GM18526 (cell line): ENCODE measurements around the gene GFI1B.

Experiments used
- POLR2A ChIP-seq: IDR thresholded peaks from 3 replicates; pipeline ENCODE4 v1.6.1; 2011; ENCODE audit not compliant: insufficient read length; ENCODE audit errors: extremely low read depth

Gene GFI1B

DNA sequence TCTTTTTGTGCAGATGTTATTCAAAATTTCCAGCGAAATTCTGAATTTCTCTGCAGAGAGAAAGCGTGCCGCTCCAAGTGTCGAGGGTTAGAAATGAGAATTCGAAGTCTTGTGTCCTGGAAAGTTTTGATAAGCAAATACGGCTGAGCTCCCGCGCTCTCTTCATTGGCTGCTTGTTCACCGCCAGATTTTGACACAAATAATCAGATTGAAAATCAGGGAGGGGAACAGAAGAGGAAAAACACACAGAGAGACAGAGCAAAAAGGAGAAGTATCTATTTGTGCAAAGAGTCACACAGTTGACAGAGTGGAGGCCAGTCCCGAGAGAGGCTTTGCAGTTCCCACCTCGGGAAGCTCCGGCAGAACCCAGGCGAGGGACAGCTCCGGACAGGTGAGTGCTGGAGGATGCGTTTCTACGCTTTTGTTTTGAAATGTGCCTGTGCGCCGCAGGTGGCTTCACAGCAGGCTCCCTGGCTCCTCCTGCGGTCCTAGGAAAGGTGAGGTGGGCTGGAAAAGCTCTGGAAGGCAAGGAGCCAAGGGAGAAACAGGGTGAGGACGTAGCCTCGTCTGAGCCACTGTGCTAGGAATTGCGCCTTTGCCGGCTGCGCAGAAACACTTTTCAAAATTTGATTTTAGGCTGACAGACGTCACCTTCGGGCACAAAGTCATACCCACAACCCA, at the start of gene GFI1B:
Gene GFI1B, plus strand, starts transcription at position 244 of the 681 bp plus-strand sequence. CDS start 7,985 bp downstream, outside the sequence.
- no peak for TF ChIP-seq POLR2A

DNA sequence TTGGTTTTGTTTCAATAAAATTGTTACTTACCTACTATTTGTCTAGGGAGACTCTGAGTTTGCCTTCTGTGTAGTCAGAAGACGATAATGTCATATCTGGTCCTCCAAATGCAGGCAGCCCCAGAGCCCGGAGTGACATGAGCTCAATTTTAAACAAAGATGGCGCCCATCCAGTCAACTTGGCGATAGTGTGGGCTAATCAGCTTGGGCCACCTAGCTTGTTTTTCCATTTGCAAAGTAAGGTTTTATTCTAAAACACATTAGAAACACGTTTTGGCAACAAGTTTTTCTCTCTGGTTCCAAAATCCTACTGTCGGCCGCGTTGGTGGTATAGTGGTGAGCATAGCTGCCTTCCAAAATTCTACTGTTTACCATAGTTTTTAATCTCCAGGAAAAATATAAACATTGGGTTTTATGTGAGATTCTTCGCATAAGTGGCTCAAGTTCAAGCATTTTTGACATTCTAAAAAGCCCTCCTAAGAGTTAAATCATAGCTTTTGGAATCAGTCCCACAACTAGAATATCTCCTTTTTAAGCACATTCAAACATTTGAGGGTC, 47.2 kb upstream of the GFI1B start:
- no peak for TF ChIP-seq POLR2A

DNA sequence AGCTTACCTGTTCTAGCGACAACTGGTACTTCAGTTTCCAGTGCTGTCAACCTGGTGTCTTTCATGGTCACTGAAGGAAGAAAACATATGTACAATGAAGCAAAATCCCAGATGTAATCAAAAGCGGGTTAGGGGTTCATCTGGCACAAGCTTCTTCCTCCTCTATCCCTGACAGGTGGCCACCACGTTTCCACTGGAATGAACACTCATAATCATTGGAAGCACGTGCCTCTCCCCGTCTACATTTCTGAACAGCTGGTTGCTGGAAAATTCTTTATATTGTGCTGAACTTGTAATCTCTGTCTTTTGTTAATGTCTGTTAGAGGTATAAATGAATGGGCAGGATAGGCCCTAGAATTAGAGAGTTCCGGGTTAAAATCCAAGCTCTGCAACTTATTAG, 43.5 kb upstream of the GFI1B start:
- no peak for TF ChIP-seq POLR2A

DNA sequence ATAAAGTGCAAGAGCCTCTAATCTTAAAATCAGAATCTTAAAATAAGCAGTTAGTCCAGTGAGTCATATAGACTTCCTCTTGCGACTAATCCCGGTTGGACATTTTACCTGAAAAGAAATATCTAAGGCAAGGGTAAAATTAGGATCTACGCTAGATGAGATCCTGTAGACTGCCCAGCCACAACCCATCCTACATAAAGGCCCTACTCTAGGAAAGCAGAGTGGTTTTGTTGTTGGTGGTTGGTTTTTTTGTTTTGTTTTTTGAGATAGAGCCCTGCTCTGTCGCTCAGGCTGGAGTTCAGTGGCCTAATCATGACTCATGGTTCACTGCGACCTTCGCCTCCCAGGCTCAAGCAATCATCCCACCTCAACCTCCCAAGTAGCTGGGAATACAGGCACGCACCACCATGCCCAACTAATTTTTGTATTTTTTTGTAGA, 41.0 kb upstream of the GFI1B start:
- TF ChIP-seq POLR2A, result no peak

DNA sequence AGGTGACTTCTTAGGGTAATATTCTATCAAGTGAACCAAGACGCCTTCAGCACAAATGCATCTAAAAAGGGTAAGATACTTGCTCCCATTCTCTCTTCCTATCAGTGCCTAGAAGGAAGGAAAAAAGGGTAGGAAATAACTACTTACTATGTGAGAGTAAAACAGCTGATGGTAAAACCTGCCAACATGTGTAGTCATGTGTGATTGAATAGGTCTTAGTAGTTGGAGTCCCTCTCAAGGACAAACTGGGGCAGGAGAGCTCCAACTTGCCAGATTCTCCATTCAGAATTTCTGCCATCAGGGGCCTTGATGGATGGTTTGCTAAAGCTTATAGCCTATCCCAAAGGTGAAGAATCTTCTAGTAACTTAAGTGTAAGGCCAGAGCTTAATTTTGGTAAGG, 39.3 kb upstream of the GFI1B start:
- TF ChIP-seq POLR2A, result no peak

DNA sequence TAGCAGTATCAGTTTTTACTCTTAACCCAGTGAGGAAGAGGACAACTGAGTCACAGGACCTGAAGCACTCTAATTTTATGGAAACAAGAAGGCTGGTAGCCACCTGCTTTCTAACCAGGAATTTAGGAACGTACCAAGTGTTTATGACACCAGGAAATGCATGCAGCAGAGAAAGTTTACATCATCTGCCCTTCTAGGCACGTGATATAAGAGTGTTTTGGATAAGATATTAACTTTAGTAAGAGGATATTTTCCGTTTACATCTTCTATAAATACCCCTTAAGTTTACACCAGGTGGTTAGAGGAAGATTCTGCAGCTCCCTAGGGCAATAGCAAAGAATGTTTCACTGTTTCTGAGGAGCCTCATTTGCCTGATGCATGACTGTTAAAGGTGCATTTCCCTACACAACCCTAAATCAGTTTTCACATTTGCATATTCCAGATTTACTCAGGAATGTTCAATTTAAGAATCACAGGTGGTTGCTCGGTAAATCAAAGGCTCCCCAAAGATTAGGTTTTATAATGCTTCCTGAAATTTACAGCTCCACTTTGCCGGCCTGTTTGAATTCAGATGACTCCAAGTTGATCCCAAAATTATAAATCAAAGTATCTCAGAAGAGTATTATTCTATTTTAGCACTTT, 35.8 kb upstream of the GFI1B start:
- no peak for TF ChIP-seq POLR2A

DNA sequence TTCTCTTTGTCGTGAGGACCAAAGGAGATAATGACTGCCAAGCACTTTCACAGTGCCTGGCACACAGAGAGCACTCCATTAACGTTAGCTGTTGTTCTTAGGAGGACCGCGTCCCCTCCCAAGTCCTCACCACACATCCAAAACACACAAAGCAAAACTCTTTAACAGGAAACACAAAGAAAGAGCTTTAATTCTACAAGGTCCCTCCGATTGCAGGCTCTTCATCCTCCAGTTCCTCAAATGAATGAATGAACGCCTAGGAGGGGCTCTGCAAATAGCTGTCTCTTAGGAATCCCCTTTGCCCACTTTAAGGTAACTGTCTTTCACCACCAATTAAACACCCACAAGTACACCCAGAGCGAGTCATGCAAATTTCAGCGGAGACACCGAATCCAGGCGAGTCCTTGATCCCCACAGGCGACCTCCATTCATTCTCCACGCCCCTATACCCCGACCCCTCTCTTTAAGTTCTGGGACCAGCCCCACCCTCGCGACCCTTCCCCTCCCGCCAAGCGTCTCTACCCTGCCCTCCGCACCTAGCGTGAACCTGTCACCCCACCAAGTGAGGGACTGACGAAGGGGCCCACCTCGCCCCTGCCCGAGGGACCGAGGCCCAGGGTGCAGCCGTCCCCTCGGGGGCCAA, 34.7 kb upstream of the GFI1B start:
- no peak for TF ChIP-seq POLR2A

DNA sequence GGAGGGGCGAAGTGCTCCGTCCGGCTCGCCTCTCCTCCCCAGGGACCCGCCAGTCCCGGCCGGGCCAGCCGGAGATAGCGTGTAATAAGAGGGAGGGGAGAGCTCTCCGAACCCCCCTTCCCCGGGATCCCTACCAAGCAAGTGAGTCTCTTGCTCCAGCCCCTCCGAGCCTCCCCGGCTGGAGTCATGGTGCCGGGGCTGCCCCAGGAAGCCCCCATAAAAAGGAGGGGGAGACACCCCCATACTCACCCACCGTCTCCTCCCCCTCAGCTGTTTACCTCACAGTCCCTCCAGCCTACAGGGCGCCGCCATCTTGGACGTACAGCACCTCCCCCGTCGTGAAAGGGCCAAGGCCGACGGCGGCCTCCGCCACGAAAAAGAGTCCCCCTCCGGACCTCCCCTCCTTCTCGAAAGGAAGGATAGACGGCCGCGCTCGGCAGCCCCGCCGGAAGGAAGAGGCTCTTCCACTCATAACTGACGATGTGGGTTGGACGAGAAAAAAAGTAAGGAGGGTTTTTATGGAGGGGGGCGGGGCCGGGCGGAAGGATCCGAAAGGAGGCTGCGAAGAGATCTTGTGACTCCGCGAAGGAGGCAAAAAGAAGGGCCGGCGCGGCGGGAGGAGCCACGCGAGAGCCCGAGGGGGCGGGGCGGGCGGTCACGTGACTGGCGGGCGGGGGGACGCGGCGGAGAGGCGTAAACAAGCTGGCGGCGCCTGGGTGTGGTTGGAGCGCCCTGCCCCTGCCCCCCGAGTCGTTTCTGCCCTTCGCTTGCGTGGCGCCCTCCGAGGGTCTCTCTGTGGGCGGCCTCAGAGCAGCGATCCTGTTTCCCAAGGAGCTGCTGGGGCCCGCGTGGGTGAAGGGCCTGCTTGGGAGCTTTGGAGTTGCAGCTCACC, 34.0 kb upstream of the GFI1B start, which contains the start of gene TSC1:
Gene TSC1, minus strand, starts transcription at position 323 of the 892 bp plus-strand sequence. CDS start 15,744 bp downstream, outside the sequence.
- TF ChIP-seq POLR2A, result peak; percentile 60

DNA sequence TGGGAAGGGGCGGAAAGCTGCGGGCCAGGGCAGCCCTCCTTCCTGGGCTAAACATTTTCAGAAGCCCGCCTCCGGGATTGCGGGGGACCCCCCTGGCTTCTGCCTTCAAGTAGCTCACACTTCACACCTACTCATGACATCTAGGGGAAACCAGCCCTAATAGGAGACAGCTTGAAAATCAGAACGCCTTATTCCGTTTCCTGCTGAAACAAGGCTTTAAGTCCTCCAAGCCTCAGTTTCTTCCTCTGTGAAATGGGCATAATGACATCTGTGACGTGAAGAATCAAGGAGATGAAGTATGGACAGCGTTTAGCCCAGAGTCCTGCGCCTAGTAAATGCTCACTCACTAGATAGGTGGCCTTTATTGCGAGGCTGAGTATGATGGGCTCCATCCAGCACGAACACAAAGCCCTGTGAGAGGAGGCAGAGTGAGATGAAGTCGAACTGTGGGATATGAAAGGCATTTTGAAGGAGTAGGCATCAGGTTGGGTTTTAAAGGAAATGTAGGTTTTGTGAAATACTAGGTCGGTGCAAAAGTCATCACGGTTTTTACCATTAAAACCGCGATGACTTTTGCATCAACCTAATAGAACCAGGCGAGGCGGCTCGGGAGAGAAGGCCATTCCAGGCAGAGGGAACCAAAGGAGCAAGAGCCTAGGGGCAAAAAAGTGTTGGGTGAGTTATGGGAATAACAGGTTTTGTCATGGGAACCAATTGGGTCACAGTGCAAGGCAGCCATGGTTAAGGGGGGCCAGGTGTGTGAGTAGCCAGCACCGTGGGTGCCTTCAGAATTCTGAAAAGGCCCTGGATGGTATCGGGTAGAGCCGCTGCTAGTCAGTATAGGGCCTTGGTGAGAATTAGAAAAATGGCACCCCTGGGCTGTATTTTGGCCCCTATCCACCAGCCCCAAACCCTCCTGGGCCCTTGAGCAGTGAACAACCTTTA, 33.0 kb upstream of the GFI1B start:
- no peak for TF ChIP-seq POLR2A

DNA sequence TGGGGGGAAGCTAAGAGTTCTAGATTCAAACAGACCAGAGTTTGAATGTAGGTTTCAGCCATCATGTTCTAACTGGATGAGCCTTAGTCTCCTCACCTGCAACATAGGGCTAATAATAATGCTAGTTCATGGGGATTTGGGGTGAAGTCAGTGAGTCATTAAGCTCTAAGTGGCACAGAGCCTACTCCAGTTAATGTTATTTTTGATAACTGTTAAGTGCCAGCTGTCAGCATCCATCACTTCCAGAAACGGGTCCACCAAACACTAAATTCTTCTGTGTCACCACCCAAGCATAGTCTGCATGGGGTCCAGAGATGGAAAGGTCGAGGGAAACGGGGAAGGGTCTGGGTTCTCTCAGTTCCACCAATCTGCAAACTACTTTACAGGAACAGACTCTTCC, 32.3 kb upstream of the GFI1B start:
- no peak for TF ChIP-seq POLR2A

DNA sequence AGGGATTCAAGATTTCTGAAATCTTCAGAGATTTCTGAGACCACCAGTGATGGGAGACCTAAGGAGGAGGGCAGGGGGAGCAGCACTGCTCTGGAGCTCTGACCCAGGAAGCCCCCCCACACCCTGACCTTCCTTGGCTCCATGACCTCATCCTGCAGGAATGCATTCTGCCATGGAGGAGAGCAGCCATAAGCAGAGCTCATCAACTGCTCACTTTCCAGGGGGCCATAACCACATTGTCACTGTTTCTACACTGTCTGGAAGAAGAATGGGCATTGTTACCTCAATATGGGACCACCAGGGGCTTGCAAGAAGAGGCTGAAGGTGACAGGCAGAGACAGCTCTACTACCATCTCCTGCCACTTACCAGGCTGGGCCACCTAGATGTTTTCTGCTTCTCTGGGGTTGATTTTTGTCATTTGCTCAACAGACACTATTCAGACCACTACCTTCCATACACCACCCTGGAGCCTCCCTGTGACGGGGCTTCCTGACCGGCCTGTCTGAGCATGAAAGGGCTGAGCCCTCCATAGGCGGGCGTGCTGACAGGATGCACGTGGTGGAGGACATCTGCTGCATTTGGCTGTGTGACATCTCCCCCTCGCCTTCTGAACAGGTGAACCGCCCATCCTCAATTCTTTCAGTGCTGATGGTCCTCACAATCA, 31.7 kb upstream of the GFI1B start:
- TF ChIP-seq POLR2A, result no peak

DNA sequence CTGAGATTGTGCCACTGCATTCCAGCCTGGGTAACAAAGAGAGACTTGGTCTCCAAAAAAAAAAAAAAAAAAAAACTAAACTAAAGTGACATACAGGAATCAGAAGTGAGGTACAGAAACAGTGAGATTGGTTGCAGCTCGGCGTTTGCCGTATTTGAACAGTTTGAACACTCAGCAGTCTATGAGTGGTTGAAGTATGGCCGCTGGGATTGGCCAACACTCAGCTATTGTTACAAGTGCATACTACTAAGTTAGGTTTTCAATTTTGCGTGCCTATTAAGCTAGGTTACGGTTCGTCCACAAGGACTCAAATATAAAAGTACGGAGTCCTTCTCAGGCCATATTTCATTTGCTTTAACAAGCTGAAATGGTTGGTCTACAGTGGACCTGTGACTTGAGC, 30.7 kb upstream of the GFI1B start:
- TF ChIP-seq POLR2A, result no peak

DNA sequence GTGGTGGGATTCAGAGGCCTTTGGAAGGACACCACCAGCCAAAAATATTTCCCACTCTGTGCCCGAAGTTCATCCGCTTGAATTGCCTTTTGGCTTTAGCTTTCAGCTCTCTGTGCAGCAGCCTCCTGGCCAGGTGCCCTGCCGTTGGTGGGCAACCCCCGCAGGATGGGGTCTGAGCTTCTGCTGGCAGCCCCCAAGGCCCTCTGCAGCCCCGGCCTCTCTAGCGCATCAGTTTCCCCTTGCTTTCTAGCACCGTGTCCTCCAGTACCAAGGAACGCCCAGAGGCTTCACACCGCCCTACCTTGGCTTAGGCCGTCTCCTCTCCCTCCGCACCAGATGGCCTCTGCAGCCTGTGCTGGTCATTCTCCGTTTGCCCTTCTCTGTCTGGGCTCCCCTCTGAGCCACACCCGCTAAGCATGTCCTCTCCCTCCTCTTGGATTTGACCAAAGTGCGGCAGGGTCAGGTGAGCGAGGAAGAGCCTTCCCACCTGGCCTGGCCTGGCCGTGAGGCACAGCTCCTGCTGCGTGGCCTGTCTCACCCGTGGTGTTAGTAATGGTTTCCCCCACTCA, 29.9 kb upstream of the GFI1B start:
- TF ChIP-seq POLR2A, result no peak
